Measurements from ENCODE around the gene RBM24. TPM values are rescaled to one million over a fixed set of nuclear protein-coding genes. Genes with fewer than 3 reads are reported as not detected.

The RBM24 gene
- total RNA-seq, 2 experiments from 2014 or later, result not detected

GRCh38 chr6:17336425-17336824 lies 55.3 kb downstream of the RBM24 start:
- POLR2A ChIA-PET, result no interaction called here
- CTCF ChIA-PET, result interaction anchor here (0.6 kb wide), 1 partner anchor 239 kb away, joined by 4 read pairs; no protein-coding TSS in a partner anchor

- CTCF ChIA-PET, result no interaction called here
- POLR2A ChIA-PET, result no interaction called here
These were observed 58.1 kb downstream of the RBM24 start for GRCh38 chr6:17339308-17339670.

GRCh38 chr6:17341117-17341805 lies 60.1 kb downstream of the RBM24 start:
- POLR2A ChIA-PET, result no interaction called here
- CTCF ChIA-PET, result no interaction called here

GRCh38 chr6:17341891-17342290 lies 60.7 kb downstream of the RBM24 start:
- POLR2A ChIA-PET, result no interaction called here
- CTCF ChIA-PET, result no interaction called here

DNA sequence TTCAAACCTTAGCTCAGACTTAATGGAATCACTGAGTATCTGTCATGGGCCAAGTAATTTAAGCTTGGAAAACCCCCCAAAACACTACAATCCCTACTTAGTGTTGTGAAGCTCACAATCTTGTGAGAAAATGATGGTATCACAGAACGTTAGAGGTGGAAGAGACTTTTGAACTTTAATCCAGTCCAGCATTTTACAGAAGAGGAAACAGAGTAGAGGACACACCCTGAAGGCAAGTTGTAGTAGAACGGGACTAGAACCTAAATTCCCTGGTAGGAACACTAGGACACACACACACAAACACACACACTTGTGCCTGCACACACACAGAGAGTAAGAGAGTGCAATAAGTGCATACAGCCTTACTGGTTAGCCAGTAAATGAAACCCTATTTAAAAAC lies 62.1 kb downstream of the RBM24 start:
- POLR2A ChIA-PET, result no interaction called here

More for the DNA sequence above, 62.1 kb downstream of the RBM24 start:
- CTCF ChIA-PET, result no interaction called here

Other genes starting within 250 kb of the RBM24 start
- not detected for gene STMND1, start 179.3 kb upstream of the RBM24 start, total RNA-seq
- gene CAP2, start 112.2 kb downstream of the RBM24 start, total RNA-seq, result not detected